GM20431 (cell line): ENCODE results near the gene DPP6.

Experiments used
- in situ Hi-C: fragments of 300-500 bp; cut with MseI, MboI; formaldehyde crosslinking; loops from one replicate; pipeline ENCODE4 v1.15.0; 2020; ENCODE audit warnings: low sequenced_read_pairs; ENCODE audit not compliant: unreplicated experiment

Gene DPP6

GRCh38 chr7:154503962-154504550 lies 451.9 kb downstream of the DPP6 start:
- in situ Hi-C loops = no loop called here

DNA sequence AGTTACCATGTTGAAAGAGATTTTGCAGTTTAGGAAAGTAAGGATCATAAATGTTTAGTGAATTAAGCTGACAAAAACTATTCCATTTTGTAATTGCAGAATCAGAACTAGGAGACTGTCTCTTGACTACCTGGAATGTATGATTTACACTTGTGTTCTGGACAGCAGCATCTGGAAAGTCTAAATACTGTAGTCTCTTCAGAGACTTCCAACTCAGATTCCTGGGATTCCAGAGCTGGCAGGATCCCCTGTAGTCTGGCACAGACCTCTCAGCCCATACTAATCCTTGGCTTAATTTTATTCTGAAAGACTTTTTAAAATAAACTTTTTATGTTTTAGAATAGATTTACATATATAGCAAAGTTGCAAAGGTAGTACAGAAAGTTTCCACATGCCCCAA lies 452.7 kb downstream of the DPP6 start:
- in situ Hi-C loops = no loop called here

DNA sequence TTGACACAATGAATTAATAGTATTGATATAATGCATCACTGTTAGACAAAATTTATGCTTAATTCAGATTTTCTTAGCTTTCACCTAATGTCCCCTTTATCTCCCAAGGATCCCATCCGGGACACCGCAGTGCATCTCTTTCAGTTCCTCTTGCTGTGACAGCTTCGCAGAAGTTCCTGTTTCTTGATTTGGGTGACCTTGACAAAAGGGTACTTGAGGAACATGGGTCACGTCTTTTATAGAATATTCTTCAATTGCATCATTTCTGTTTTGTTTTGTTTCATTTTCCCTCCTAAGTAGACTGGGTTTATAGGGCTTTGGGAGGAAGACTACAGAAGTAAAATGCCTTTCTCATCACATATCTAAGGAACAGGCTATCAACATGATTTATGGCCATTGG lies 453.2 kb downstream of the DPP6 start:
- in situ Hi-C loops = no loop called here

DNA sequence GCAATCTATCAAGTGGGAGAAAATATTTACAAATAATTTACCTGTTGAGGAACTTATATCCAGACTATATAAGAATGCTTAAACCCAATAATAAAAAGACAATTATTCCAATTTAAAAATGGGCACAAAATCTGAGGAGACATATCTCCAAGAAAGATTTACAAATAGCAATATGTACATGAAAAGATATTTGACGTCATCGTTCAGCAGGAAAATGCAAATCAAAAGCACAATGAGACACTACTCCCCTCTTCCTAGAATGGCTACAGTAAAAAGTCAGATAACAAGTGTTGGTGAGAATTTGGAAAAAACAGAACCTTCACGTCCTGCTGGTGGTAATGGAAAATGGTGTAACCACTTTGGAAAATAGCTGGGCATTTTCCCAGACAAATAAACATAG lies 457.0 kb downstream of the DPP6 start:
- in situ Hi-C loops = no loop called here

DNA sequence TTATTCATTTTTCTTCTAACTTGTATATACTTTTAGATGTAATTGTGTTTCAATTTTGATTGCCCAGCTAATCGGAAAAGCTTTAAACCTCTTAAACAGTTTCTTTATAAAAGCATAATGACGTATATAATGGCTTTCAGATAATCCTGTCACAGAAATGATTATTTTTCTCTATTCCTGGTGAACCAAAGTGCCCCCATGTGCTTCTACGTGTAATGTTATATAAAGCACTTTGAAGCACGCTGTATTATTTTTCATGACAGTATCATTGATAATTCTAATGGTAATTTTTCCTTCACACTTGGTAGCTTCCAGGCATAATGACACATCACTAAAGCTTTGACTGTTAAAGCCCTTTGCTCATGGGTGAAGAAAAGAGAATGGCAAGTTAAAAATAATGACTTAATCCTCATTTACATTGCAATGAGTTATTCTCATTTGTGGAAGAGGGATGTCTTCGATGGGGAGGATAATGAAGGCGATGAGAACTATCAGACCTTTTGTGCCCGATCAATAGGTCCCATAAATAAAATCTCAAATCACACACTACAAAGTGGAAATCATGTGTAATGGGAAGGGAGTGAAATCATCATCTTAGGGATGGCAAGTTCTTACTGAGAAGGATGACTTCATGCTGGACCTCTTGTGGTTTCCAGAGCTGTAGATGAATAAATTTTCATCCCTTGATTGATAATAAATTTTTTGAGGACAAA lies 460.1 kb downstream of the DPP6 start:
- in situ Hi-C loops = no loop called here

DNA sequence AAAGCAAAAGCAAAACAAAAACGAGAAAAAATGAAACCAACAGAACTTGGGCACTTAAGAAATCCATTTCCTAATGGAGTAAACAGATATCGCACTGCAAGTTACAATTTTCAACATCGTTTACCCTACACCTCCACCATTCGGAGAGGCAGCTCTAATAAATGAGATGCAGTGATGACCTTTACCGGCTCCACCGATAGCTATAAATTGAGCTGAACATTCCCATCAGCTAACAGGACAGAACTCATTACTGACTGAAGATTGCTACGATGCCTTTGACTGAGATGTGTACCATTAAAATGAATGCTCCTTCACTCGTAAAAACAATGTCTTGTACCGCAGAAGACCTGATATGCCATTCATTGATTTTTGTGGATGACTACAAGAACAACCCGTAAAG lies 465.6 kb downstream of the DPP6 start:
- in situ Hi-C loops = no loop called here

- in situ Hi-C loops = no loop called here
These were observed 467.0 kb downstream of the DPP6 start for GRCh38 chr7:154519229-154519628.

- in situ Hi-C loops = no loop called here
These were observed 477.9 kb downstream of the DPP6 start for GRCh38 chr7:154530136-154530535.

- in situ Hi-C loops = no loop called here
These were observed 480.6 kb downstream of the DPP6 start for GRCh38 chr7:154532771-154533170.

- in situ Hi-C loops = no loop called here
These were observed 488.4 kb downstream of the DPP6 start for GRCh38 chr7:154540596-154540995.

GRCh38 chr7:154541606-154542005 lies 489.4 kb downstream of the DPP6 start:
- in situ Hi-C loops = no loop called here

GRCh38 chr7:154546946-154547587 lies 494.9 kb downstream of the DPP6 start:
- in situ Hi-C loops = no loop called here

GRCh38 chr7:154553711-154554265 lies 501.6 kb downstream of the DPP6 start:
- in situ Hi-C loops = loop anchor here (25.0 kb wide), 1 partner anchor 91 kb away; no protein-coding TSS in a partner anchor

GRCh38 chr7:154559454-154559853 lies 507.3 kb downstream of the DPP6 start:
- in situ Hi-C loops = loop anchor here (25.0 kb wide), 1 partner anchor 97 kb away; no protein-coding TSS in a partner anchor

GRCh38 chr7:154564676-154565075 lies 512.5 kb downstream of the DPP6 start:
- in situ Hi-C loops = loop anchor here (25.0 kb wide), 1 partner anchor 102 kb away; no protein-coding TSS in a partner anchor

- in situ Hi-C loops = loop anchor here (25.0 kb wide), 1 partner anchor 105 kb away; no protein-coding TSS in a partner anchor
These were observed 514.7 kb downstream of the DPP6 start for GRCh38 chr7:154566877-154567276.

DNA sequence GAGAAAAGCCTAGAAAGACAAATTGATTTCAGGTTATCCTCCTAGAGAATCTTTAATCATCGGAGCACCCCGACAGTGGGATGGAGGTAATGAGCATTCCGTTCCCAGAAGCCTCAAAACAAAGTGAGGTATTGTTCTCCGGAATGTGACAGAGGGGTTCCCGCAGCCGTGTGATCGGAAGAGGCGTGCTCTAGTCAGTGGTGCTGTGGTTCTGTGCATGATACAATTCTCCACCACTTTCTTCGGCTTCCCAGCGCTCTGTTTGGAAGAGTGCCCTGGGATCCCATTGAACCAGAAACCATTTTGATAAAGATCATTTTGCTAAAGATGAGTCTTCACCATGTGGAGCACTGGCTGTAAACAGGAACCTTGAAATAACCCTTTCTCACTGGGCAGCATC lies 516.1 kb downstream of the DPP6 start:
- in situ Hi-C loops = loop anchor here (25.0 kb wide), 1 partner anchor 106 kb away; no protein-coding TSS in a partner anchor

DNA sequence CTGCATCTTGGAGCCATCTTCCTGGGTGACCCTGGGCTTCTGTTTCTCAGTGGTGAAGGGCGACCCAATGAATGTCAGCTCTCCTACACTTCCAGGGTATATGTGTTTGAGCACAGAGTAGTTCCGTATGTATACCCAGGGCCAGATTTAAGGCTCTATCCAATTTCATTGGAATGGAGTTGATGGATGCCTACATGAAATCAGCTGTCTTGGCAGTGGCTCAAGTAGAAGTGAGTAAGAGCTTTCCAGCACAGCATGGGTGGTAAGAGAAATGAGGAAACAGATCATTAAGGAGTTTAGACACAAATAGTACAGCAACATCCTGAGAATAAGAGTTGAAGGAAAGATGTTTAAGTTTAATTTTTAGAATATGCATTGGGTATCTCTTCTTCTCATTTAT lies 517.7 kb downstream of the DPP6 start:
- in situ Hi-C loops = loop anchor here (25.0 kb wide), 1 partner anchor 108 kb away; no protein-coding TSS in a partner anchor

- in situ Hi-C loops = loop anchor here (25.0 kb wide), 1 partner anchor 109 kb away; no protein-coding TSS in a partner anchor
These were observed 519.6 kb downstream of the DPP6 start for GRCh38 chr7:154571772-154572171.

DNA sequence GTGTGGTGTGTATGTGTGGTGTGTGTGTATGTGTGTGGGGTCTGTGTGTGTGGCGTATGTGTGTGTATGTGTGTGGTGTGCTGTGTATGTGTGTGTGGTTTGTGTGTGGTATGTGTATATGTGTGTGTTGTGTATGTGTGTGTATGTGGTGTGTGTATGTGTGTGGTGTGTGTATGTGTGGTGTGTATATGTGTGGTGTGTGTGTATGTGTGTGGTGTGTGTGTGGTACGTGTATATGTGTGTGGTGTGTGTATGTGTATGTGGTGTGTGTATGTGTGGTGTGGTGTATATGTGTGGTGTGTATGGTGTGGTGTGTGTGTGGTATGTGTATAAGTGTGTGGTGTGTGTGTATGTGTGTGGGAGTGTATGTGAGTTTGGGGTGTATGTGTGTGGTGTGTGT lies 522.0 kb downstream of the DPP6 start:
- in situ Hi-C loops = loop anchor here (25.0 kb wide), 1 partner anchor 112 kb away; no protein-coding TSS in a partner anchor

- in situ Hi-C loops = no loop called here
These were observed 523.3 kb downstream of the DPP6 start for GRCh38 chr7:154575497-154575896.
